Stimulated activated CD4-positive, alpha-beta T cell treated with anti-CD3 and anti-CD28 coated beads, TNF-alpha, amount 100 ng/mL, for 48 hours (primary cell): ENCODE measurements around the gene CCDC154.
"Not testable (repeated sequence)": the region's sequence is repeated elsewhere in the genome, so short reads cannot be mapped to it uniquely, and the experiment has no call there.

Experiments
- DNase-seq, 3 donors: peaks; one replicate each; pipeline ENCODE4 v3.0.0-alpha.2; 2020; ENCODE audit warnings: low read depth in 3 of 3

The CCDC154 gene, protein sequence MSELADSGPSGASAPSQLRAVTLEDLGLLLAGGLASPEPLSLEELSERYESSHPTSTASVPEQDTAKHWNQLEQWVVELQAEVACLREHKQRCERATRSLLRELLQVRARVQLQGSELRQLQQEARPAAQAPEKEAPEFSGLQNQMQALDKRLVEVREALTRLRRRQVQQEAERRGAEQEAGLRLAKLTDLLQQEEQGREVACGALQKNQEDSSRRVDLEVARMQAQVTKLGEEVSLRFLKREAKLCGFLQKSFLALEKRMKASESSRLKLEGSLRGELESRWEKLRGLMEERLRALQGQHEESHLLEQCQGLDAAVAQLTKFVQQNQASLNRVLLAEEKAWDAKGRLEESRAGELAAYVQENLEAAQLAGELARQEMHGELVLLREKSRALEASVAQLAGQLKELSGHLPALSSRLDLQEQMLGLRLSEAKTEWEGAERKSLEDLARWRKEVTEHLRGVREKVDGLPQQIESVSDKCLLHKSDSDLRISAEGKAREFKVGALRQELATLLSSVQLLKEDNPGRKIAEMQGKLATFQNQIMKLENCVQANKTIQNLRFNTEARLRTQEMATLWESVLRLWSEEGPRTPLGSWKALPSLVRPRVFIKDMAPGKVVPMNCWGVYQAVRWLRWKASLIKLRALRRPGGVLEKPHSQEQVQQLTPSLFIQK

DNA sequence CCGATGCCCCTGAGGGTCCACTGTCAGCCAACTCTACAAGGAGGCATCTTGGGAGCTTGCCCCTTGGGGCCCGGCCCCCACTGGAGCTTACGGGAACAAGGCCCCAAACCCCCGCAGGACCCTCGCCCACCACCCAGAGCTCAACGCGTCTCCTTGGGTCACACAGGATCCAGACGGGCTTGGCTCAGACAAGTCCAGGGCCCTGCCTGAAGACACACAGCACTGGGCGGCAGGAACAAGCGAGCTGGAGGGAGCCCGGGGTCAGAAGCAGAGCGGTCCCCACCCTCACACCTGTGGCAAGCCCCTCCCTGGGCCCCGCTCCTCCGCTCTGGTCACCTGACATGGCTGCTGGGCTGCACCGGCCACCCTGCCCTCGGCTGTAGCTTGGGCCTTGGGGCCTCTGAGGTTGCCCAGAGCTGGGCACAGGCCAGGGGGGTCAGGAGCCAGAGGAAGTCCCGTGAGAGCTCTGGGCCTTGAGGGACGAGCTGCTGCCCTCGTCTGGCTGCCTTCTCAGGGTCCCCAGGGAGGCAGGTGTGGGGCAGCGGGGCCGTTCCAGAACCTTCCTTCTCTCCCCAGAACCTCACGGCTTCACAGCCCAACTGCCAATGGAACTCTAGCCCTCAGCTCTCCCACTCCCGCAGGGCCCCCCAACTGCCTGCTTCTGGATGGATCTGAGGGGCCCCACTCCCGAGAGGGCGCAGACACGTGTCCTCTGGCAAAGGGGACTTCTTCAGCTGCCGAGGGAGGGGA lies at the start of gene CCDC154:
TSS of gene CCDC154 (minus strand) at position 577 of the 750 bp plus-strand sequence. CDS start at position 343, 234 bp downstream.
- DNase-seq = no peak

DNA sequence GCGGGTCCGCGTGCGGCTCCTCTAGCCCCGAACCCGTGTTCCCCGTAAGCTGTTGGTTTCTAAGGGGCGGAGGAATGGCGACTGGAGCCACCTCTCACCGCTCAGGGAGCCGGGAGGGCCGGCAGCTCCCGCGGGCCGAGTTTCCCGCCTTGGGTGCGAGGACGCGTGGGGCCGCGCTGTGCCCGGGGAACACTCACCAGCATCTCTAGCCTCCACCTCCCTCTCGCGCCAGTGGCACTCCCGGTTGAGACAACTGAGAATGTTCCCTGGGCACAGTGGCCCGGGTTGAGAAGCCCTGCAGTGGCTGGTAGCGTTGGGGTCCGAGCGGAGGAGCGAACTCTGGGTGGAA lies 49.4 kb upstream of the CCDC154 start:
- DNase-seq = no peak

DNA sequence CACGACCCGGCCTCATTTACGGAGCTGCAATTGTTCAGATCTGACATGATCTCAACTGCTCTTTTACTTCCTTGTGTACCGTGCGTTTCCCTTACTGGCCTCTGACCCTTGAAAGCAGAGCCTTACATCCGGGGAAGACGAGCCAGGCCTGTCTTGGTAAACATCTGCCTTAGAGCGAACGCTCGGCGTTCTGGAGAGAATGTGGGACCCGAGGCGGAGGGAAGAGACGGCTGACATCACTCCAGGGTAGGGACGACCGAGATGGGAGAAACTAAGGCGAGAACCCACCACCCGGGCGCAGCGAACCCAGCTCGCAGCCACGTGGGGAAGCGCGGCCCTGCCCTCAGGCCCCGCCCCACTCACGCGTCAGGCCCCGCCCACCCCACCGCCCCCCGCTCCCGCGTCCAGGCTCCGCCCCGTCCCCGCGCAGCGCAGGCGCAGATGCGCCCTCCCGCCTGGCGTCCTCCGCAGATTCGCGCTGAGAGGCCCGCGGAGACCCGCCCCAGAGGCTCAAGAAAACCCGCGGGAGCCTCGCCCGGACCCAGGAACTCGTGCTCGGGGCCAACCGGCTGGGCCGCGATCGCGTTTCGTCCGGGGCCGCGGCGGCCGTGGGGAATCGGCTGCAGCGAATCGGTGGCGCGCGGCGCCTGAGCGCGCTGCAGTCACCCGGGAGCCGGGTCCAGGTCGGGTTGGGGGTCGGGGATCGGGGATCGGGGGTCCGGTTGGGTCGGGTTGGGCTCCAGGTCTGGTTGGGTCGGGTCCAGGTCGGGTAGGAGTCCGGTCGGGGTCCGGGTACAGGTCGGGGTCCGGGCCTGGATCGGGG lies 48.8 kb upstream of the CCDC154 start, which contains the start of gene TELO2:
TSS of gene TELO2 (plus strand) at position 438 of the 823 bp plus-strand sequence. CDS start 922 bp downstream, outside the sequence.
- peak; percentile 73 to 88 (median 76) for DNase-seq

DNA sequence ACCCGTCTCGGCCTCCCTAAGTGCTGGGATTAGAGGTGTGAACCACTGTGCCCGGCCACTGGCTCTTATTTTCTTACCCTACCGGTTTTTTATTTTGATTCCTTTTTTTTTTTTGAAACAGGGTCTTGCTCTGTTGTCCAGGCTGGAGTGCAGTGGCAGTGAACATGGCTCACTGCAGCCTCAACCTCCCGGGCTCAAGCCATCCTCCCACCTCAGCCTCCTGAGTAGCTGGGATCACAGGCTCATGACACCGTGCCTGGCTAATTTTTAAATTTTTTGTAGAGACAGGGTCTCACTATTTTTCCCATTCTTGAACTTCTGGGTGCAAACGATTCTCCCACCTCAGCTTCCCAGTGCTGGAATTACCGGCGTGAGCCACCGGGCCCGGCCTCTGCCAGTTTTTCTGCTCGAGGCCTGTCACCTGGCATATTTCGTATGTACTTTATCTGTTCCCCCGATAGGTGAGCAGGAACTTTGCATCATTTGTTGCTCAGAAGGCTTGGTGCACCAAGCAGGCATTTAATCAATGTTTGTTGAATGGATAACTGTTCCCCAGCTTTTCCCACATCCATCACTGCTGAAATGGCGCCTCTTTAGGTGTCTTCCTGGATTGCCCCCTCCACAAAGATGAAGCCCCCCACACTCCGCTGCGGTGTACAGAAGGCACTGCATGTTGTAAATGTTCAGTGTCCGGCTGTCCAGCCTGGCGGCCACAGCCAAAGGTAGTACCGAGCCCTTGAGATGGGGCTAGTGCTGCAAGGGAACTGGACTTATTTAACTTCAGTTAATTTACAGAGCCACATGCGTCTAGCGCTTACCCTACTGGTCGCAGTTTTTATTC lies 47.9 kb upstream of the CCDC154 start:
- no peak for DNase-seq

DNA sequence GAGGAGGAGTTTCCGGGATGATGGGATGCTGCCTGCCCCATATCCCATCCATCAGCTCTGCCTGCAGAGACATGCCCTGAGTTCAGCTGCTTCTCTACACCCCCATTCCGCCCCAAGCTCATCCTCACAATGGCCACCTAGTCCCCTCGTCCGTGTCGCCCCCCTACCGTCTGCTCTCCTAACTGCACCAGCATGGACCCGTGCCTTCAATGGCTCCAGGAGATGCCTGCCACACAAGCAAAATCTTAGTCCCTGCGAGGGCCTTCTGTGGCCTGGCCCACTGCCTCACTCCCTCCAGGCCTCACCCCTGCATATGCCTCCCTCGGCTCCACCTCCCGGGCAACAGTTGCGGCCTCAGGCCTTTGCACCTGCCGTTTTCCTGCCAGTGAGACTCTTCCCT lies 47.0 kb upstream of the CCDC154 start:
- DNase-seq = no peak

DNA sequence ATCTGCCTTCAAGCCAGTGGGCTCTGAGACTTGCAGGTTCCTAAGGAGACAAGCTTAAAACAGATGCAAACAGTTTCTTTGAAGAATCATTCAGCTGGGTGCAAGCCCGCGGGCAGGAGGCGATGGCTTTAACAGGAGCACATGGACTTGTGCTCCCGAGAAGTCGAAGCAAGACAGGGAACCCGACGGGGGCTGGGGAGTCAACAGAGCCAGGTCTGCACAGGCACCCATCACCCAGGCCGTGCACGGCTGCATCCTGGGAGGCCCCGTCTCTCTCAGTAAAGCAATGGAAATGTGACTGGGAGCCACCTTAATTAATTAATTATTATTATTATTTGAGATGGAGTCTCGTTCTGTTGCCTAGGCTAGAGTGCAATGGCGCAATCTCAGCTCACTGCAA lies 44.7 kb upstream of the CCDC154 start:
- DNase-seq = no peak

DNA sequence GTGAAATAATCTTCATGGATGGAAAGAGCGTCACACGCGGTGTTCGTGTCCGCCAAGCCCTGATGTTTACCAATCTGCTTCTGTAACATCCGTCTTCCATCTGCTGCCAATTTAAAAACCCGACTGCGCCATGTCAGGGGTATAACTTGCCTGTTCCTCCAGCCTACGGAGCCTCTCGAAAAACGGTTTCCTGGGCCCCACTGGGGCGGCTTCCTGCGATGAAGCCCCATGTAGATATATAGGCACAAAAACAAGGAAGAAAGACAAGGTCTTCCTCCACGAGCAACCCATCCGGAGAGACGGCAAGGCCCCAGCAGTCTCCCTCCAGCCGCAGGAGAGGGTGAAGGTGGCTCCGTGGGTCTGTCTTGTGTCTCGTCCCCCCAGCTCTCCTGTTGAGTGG lies 44.3 kb upstream of the CCDC154 start, which contains the start of gene PTX4:
TSS of gene PTX4 (minus strand) at position 326 of the 400 bp plus-strand sequence. CDS start at position 291, 35 bp downstream.
- no peak for DNase-seq

DNA sequence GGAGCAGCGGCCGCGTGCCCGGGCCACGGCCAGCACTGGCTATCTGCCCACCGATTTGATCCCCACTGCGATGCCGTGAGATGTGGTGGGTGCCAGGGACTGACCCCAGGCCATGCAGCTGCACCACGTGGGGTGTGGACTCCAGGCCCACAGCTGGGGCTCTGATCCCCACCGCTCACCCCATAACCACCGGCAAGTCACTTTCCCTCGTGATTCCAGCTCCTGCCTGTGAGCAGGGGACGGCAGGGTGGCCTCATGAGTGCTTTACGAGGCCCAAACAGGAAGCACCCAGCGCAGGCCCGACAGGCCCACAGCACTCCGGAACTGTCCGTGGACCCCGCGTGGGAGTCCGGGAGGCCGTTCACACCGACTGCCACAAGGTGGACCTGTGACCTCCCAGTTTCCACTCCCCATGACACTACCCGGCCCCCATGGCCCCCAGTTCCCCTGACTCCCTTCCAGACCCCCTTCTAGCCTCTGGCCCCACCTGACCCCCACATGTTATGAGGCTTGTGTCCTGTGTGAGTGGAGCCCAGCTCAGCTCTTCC lies 43.8 kb upstream of the CCDC154 start:
- DNase-seq = no peak

DNA sequence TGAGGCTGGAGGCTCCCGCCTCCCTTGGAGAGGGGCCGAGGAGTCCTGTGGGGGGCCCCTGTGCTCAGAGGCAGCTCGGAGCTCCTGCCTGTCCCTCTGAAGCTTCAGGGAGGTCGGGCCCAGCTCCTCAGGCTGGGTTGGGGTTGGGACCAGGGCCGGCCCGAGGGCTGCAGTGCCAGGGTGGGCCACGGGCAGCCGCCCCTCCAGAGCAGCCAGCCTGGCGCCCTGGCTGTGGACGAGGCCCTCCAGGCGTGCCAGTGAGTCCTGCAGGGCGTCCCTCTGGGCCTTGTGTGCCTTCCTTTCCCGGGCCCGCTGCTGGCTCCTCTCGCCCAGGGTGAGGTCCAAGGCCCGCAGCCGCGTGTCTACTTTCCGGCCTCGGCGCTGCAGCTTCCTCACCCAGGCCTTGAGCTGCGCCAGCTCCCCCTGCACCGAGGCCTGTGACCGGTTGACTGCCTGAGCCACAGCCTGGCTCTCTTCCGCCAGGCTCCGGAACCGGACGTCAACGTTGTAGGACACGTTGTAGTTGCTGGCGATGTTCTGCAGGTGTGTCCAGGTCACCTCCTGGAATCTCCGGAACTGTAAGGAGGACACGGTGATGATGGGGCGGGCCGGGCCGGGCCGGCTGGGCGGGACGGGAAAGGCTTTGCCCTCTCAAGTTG lies 43.2 kb upstream of the CCDC154 start:
- no peak for DNase-seq

DNA sequence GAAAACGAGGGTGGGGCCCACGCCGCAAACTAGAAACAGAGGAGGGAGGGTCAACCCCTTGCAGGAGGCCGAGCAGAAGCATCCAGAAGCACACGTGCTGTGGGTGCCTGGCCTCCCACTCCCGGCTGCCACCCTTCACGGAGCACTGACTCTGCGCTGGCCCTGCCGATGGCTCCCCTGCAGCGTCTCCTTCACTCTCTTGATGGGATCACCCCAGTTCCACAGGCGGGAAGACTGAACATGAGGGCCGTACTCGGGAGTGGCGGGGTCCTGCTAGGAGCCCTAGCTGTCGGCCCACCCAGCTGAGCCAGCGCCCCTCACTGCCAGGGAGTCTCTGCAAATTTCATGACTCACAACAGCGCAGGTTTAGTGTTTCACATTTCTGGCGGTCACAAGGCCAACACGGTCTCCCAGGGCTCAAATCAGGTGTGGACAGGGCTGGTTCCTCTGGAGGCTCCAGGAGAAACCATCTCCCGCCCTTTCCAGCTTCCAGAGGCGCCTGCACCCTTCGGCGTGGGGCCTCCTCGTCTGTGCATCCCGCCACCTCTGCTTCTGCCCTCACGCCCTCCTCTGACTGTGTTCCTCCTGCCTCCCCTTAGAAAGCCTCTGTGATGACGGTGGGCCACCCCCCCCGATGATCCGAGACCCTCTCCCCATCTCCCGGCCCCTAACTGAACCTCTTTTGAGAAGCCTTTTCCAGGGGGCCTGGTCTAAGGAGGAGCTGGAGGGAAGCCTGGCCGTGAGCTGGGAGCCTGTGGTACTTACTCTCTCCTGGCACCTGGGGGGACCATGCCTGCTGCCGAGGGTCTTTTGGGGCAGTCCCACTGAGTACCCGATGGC lies 42.4 kb upstream of the CCDC154 start:
- DNase-seq = no peak

DNA sequence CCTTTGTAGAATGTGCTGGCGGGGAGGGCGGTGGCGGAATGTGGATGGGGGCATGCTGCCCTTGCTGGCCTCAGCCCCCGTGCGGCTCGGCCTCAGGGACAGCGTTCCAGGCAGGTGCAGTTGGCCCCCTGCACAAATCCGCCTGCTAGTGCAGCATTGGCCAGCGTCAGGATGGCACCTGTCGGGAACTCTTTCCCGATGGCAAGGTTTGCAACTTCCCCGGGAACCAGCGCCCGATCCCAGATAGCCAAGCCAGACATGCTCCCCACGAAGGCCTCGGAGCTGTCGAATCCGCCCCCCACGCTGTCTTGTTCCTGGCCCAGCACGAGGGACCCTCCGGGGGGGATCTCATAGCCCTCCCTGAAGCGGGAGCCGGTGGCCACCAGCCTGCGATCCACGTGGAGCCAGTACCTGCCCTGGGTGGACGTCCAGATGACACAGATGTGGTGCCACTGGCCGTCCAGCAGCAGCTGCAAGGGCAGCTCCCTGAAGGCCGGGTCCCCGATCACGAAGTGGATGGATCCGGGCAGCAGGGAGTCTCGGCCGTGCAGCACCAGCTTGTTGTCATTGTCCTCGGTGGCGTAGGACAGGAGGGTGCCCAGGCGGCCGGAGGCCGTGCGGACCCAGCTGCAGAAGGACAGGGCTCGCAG lies 41.6 kb upstream of the CCDC154 start:
- DNase-seq = no peak

DNA sequence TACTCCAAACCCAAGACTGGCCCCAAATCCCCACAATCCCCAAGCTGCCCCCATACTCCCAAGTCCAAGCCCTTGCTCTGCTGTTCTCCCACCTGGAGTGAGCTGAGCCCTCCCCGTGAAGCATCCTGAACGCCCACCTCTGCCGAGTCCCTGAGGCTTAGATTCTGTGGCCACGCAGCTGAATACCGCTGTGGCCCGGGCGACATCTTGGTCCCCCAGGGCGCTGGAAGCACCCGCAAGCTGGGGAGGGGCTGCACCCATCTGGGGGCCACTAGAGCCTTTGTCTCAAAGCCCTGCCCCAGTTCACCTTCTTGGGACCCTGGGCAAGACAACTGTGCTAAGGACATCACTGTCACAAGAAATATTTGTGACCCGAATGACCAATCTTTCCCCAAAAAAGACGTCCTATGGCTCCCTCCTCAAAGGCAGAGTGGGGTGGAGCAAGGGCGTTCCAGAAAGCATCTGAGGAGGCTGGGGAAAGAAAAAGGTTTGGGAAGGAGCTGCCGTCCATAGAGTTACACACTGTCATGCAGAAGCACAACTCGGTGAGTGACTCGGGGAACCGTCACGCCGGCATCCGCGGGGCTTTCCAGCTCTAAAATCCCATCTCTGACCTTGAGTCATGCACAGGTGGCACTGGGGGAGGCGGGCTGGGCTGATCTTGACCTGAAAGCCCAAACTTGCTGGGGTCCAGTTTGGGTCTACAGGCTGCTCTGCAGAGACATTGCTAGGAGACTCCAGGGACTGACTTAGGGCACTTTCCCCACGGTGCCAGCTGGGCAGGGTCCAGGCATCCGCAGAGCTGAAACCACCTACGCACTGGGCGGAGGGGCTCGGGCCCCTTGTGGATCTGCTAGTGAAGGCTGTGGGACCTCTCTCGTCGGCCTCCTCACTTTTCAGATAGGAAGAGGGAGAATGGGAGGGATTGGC lies 37.8 kb upstream of the CCDC154 start:
- no peak for DNase-seq

DNA sequence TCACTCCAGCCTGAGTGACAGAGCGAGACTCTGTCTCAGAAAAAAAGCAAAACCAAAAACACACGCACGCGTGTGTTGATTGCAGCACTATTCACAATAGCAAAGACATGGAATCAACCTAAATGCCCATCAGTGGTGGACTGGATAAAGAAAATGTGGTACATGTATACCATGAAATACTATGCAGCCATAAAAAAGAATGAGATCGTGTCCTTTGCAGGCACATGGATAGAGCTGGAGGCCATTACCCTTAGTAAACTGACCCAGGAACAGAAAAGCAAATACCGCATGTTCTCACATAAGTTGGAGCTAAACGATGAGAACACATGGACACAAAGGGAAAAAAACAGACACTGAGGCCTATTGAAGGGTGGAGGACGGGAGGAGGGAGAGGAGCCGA lies 34.6 kb upstream of the CCDC154 start:
- DNase-seq = not testable (repeated sequence)

DNA sequence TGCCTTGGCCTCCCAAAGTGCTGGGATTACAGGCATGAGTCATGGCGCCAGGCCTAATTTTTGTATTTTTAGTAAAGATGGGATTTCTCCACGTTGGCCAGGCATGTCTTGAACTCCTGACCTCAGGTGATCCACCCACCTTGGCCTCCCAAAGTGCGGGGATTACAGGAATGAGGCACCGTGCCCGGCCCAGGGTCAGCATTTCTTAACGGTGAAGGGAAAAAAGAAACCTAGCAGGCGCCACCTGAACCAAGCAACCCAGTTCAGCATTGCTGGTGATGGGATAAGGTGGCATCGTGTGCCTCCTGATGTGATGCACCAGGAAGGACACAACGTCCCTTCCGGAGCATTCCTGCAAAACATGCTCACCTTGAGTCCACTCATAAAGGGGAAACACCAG lies 32.7 kb upstream of the CCDC154 start:
- no peak for DNase-seq

DNA sequence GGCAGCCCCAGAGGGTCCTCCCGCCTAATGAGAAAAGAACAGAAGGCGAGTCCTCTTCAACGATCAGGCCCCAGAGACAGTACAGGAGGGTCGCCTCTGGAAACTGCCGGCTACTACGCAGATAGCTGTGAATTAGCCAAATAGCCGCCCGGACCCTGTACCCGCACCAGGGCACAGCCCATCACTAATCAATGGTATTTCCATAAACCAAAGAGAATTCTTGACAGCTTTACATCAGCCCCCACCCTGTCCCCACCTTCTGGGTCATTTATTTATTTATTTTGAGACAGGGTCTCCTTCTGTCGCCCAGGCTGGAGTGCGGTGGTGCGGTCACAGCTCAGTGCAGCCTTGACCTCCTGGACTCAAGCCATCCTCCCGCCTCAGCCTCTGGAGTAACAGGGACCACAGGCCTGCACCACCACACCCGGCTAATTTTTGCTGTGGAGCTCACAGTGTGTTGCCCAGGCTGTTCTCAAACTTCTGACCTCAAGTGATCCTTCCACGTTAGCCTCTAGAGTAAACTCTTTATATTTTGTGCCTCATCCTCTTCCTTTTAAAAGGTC lies 31.3 kb upstream of the CCDC154 start:
- no peak for DNase-seq

DNA sequence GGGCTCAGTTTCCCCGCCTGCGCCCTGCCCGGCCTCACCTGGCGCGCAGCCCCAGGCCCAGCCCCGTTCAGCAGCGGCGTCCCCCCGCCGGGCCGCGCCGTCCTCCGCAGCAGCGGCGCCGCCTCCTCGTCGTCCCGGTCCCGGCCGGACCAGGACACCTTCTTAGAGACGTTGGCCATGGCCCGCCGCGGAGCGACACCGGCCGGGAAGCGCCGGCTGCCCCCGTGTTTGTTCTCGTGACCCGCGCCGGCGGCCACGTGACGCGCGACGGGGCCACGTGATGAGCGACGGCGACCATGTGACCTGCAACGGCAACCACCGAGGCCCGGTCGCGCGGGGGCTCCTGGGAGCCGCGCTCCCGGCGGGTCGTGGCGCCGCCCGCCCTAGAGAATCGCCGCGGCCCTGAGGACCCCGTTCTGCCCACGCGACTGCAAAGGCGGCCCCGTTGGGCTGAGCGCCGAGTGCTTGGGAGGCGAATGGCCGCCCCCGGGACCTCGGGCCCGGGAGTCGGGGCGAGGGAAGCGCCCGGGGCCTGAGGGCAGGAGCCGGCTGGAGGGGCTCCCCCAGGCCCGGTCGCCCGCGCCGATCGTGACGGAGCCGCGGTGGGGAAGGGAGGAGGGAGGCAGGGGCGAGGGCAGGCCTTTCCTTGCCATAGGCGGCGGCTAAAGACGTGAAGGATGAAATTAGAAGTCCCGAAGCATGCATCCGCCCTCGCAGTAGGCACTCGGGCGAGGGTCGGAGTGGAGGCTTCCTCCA lies 30.6 kb upstream of the CCDC154 start, which contains the start of gene CLCN7:
TSS of gene CLCN7 (minus strand) at position 233 of the 756 bp plus-strand sequence. CDS start at position 179, 54 bp downstream.
- DNase-seq = peak; percentile 74 to 86 (median 83)
